ENCODE results near the gene SPG21. TPM values are rescaled to one million over a fixed set of nuclear protein-coding genes. Genes with fewer than 3 reads are reported as not detected.

SPG21 gene
- total and polyA plus RNA-seq, 10 donors: 48.9 to 101 (median 80.6) TPM

GRCh38 chr15:65037309-65037708 is 47.6 kb upstream of the SPG21 start:
- TF ChIP-seq POLR2A (IDR thresholded peaks at IDR 0.05) (no peak), CTCF (IDR thresholded peaks at IDR 0.05 in 8 of 11, conservative IDR thresholded peaks at IDR 0.05 in 3 of 11) (no peak), POLR2AphosphoS5 (IDR thresholded peaks at IDR 0.05) (no peak)
- Histone ChIP-seq H3K36me3 (no peaks in the 10 kb centered on the region), H3K9me3 (no peaks in the 10 kb centered on the region), H3K4me3 (no peak overlapping the region), H3K27ac (no peak overlapping the region), H3K27me3 (replicated peaks in 1 of 7) (no peaks in the 10 kb centered on the region), H3K4me1 (peaks cover 0 to 19% (median 12%) of the 10 kb centered on the region in 6 donors)
- DNase-seq: no peak
- 88 to 100% (median 97%) methylated on average over 1 of the region's 1 CpG for WGBS, 5 donors
- intact Hi-C loops (cut with DNase I; ENCODE audit: low total_unique reads): no loop called here

GRCh38 chr15:65034719-65035118 is 45.0 kb upstream of the SPG21 start:
- no peak for TF ChIP-seq CTCF (IDR thresholded peaks at IDR 0.05 in 8 of 11, conservative IDR thresholded peaks at IDR 0.05 in 3 of 11)
- TF ChIP-seq POLR2A (IDR thresholded peaks at IDR 0.05): no peak
- no peak for TF ChIP-seq POLR2AphosphoS5 (IDR thresholded peaks at IDR 0.05)
- no peaks in the 10 kb centered on the region for H3K36me3 ChIP-seq
- no peaks in the 10 kb centered on the region for H3K9me3 ChIP-seq
- H3K27me3 ChIP-seq (replicated peaks in 1 of 7): no peaks in the 10 kb centered on the region
- DNase-seq: no peak
- WGBS, 5 donors: 79 to 90% (median 84%) methylated on average over 11 of the region's 11 CpGs
- no peak overlapping the region for H3K4me3 ChIP-seq
- H3K27ac ChIP-seq: no peak overlapping the region
- intact Hi-C loops (cut with DNase I; ENCODE audit: low total_unique reads): loop anchor here (5.0 kb wide), 1 partner anchor 263 kb away; the partner anchor contains the start of gene RNU5A-1
- H3K4me1 ChIP-seq: peaks cover 0 to 22% (median 14%) of the 10 kb centered on the region in 6 donors

- no peak for TF ChIP-seq POLR2AphosphoS5 (IDR thresholded peaks at IDR 0.05)
- TF ChIP-seq CTCF (IDR thresholded peaks at IDR 0.05 in 8 of 11, conservative IDR thresholded peaks at IDR 0.05 in 3 of 11): peak in 3 of 11 experiments; percentile 6 to 21 (median 6)
- Histone ChIP-seq H3K27me3 (replicated peaks in 1 of 7) (no peaks in the 10 kb centered on the region), H3K36me3 (no peaks in the 10 kb centered on the region), H3K9me3 (no peaks in the 10 kb centered on the region), H3K4me1 (peaks cover 0 to 26% (median 16%) of the 10 kb centered on the region in 6 donors), H3K27ac (no peak overlapping the region), H3K4me3 (no peak overlapping the region)
- no peak for DNase-seq
- intact Hi-C loops (cut with DNase I; ENCODE audit: low total_unique reads): loop anchor here (5.0 kb wide), 1 partner anchor 264 kb away; the partner anchor contains the start of gene RNU5A-1
- WGBS, 5 donors: 9 to 17% (median 13%) methylated on average over 4 of the region's 4 CpGs
Observed at GRCh38 chr15:65033659-65034269, 44.0 kb upstream of the SPG21 start.

- 24 to 42% (median 25%) methylated on average over 6 to 13 of the region's 13 CpGs for WGBS, 5 donors
- Histone ChIP-seq H3K27me3 (replicated peaks in 1 of 7) (no peaks in the 10 kb centered on the region), H3K9me3 (no peaks in the 10 kb centered on the region), H3K4me1 (peaks cover 6 to 34% (median 24%) of the 10 kb centered on the region in 6 donors), H3K27ac (no peak overlapping the region), H3K4me3 (no peak overlapping the region), H3K36me3 (no peaks in the 10 kb centered on the region)
- TF ChIP-seq POLR2AphosphoS5 (IDR thresholded peaks at IDR 0.05): peak in 1 of 3 donors; percentile 24
- no peak for TF ChIP-seq POLR2A (IDR thresholded peaks at IDR 0.05)
- TF ChIP-seq CTCF (IDR thresholded peaks at IDR 0.05 in 8 of 11, conservative IDR thresholded peaks at IDR 0.05 in 3 of 11): peak; percentile 42 to 75 (median 62)
- peak; percentile 81 for DNase-seq
- intact Hi-C loops (cut with DNase I; ENCODE audit: low total_unique reads): loop anchor here (5.0 kb wide), 1 partner anchor 264 kb away; the partner anchor contains the start of gene RNU5A-1
Observed at GRCh38 chr15:65032801-65033537, 43.3 kb upstream of the SPG21 start.
